ENCODE results near the gene ACD.

ACD gene

GRCh38 chr16:67666559-67667452 is 6.7 kb upstream of the ACD start, which contains the start of the genes C16orf86 and ENKD1:
TSS of gene C16orf86 (plus strand) at chr16:67666814. CDS start at chr16:67666971, 157 bp downstream.
TSS of gene ENKD1 (minus strand) at chr16:67666750. CDS start at chr16:67666442, 308 bp downstream.
- ATAC-seq = peak; percentile 73
- no peak for TF ChIP-seq CSDC2 (CRISPR knock-in tag; IDR thresholded peaks at IDR 0.05)
- TF ChIP-seq TSHZ2 (CRISPR knock-in tag; IDR thresholded peaks at IDR 0.05) = 0 out of 2 replicates have a peak, but pooled peaks have one; percentile 24

- ATAC-seq = peak; percentile 22
- TF ChIP-seq OSR1 (CRISPR knock-in tag; IDR thresholded peaks at IDR 0.05) = no peak
These were observed 6.0 kb upstream of the ACD start for GRCh38 chr16:67666032-67666551.

GRCh38 chr16:67665598-67665997 is 5.5 kb upstream of the ACD start:
- no peak for ATAC-seq
- TF ChIP-seq ZFP3 (CRISPR knock-in tag; IDR thresholded peaks at IDR 0.05) = no peak
- TF ChIP-seq ZNF70 (CRISPR knock-in tag; IDR thresholded peaks at IDR 0.05) = no peak
- no peak for TF ChIP-seq BACH2 (CRISPR knock-in tag; IDR thresholded peaks at IDR 0.05; ENCODE audit: borderline replicate concordance)
- TF ChIP-seq TCF4 (CRISPR knock-in tag; IDR thresholded peaks at IDR 0.05; ENCODE audit: borderline replicate concordance) = no peak
- TF ChIP-seq PATZ1 (CRISPR knock-in tag; IDR thresholded peaks at IDR 0.05; ENCODE audit: borderline replicate concordance) = no peak
- no peak for TF ChIP-seq SNAI2 (CRISPR knock-in tag; IDR thresholded peaks at IDR 0.05)
- no peak for TF ChIP-seq ZC3H10 (CRISPR knock-in tag; IDR thresholded peaks at IDR 0.05)
- TF ChIP-seq OSR1 (CRISPR knock-in tag; IDR thresholded peaks at IDR 0.05) = no peak
- no peak for TF ChIP-seq ZFP30 (CRISPR knock-in tag; IDR thresholded peaks at IDR 0.05)
- TF ChIP-seq CSDC2 (CRISPR knock-in tag; IDR thresholded peaks at IDR 0.05) = no peak
- TF ChIP-seq TOX (CRISPR knock-in tag; IDR thresholded peaks at IDR 0.05; ENCODE audit: borderline replicate concordance) = no peak

GRCh38 chr16:67664871-67665270 is 4.8 kb upstream of the ACD start:
- ATAC-seq = no peak
- no peak for TF ChIP-seq OSR1 (CRISPR knock-in tag; IDR thresholded peaks at IDR 0.05)

GRCh38 chr16:67664258-67664657 is 4.2 kb upstream of the ACD start:
- no peak for ATAC-seq
- TF ChIP-seq CSDC2 (CRISPR knock-in tag; IDR thresholded peaks at IDR 0.05) (no peak), ZFP3 (CRISPR knock-in tag; IDR thresholded peaks at IDR 0.05) (no peak), TCF4 (CRISPR knock-in tag; IDR thresholded peaks at IDR 0.05; ENCODE audit: borderline replicate concordance) (no peak), ZNF565 (CRISPR knock-in tag; conservative IDR thresholded peaks at IDR 0.05; ENCODE audit: low read depth) (no peak), GLIS3 (CRISPR knock-in tag; IDR thresholded peaks at IDR 0.05) (no peak), SNAI2 (CRISPR knock-in tag; IDR thresholded peaks at IDR 0.05) (no peak), TSHZ2 (CRISPR knock-in tag; IDR thresholded peaks at IDR 0.05) (no peak), PPARA (CRISPR knock-in tag; IDR thresholded peaks at IDR 0.05; ENCODE audit: borderline replicate concordance) (no peak), RARB (CRISPR knock-in tag; IDR thresholded peaks at IDR 0.05) (no peak), BACH2 (CRISPR knock-in tag; IDR thresholded peaks at IDR 0.05; ENCODE audit: borderline replicate concordance) (no peak), POU6F1 (CRISPR knock-in tag; IDR thresholded peaks at IDR 0.05; ENCODE audit: borderline replicate concordance, low read depth) (no peak), ESRRG (CRISPR knock-in tag; IDR thresholded peaks at IDR 0.05) (no peak), CREB5 (CRISPR knock-in tag; IDR thresholded peaks at IDR 0.05; ENCODE audit: low read depth) (no peak), ZC3H10 (CRISPR knock-in tag; IDR thresholded peaks at IDR 0.05) (no peak), OSR1 (CRISPR knock-in tag; IDR thresholded peaks at IDR 0.05) (no peak), TOX (CRISPR knock-in tag; IDR thresholded peaks at IDR 0.05; ENCODE audit: borderline replicate concordance) (no peak)
